SK-N-SH treated with all-trans-retinoic acid at 6 μM for 48 hours (cell line): ENCODE results near the gene MAPK8.

Source experiments
- ATAC-seq: fragments of 200-7000 bp; cut with Tn5 transposase; 3 replicates; pipeline ENCODE4 v1.9.1; 2020; ENCODE audit warnings: mild to moderate bottlenecking, moderate library complexity
- ARNTL ChIP-seq: fragments of 450-650 bp; formaldehyde crosslinking; IDR thresholded peaks from 2 replicates; pipeline ENCODE4 v1.5.0; 2020; ENCODE audit warnings: low read depth, mild to moderate bottlenecking, moderate library complexity, borderline replicate concordance
- BACH2 ChIP-seq: fragments of 250-450 bp; sonication (Bioruptor Pico); IDR thresholded peaks from 2 replicates; pipeline ENCODE4 v1.9.0; 2021; ENCODE audit warnings: mild to moderate bottlenecking, borderline replicate concordance
- CSDC2 ChIP-seq: fragments of 250-450 bp; sonication (Bioruptor Pico); IDR thresholded peaks from 2 replicates; pipeline ENCODE4 v1.5.0; 2020; ENCODE audit warnings: mild to moderate bottlenecking, moderate library complexity
- ESRRG ChIP-seq: fragments of 250-450 bp; sonication (Bioruptor Pico); IDR thresholded peaks from 2 replicates; pipeline ENCODE4 v1.6.1; 2021; ENCODE audit warnings: mild to moderate bottlenecking
- GLIS3 ChIP-seq: fragments of 250-450 bp; sonication (Bioruptor Pico); IDR thresholded peaks from 2 replicates; pipeline ENCODE4 v1.5.0; 2020; ENCODE audit warnings: mild to moderate bottlenecking, moderate library complexity
- ISL1 ChIP-seq: fragments of 250-450 bp; sonication (Bioruptor Pico); IDR thresholded peaks from 2 replicates; pipeline ENCODE4 v2.1.2; 2022; ENCODE audit warnings: mild to moderate bottlenecking, moderate library complexity
- OSR1 ChIP-seq: fragments of 250-450 bp; sonication (Bioruptor Pico); IDR thresholded peaks from 2 replicates; pipeline ENCODE4 v1.8.0; 2022; ENCODE audit warnings: moderate library complexity, mild to moderate bottlenecking, inconsistent platforms
- PPARA ChIP-seq: fragments of 250-450 bp; sonication (Bioruptor Pico); IDR thresholded peaks from 2 replicates; pipeline ENCODE4 v1.5.0; 2020; ENCODE audit warnings: mild to moderate bottlenecking, borderline replicate concordance
- RARB ChIP-seq: fragments of 250-450 bp; sonication (Bioruptor Pico); IDR thresholded peaks from 2 replicates; pipeline ENCODE4 v1.8.0; 2021; ENCODE audit warnings: mild to moderate bottlenecking, moderate library complexity
- SNAI2 ChIP-seq: fragments of 250-450 bp; sonication (Bioruptor Pico); IDR thresholded peaks from 2 replicates; pipeline ENCODE4 v1.5.0; 2020; ENCODE audit warnings: mild to moderate bottlenecking, moderate library complexity
- TCF4 ChIP-seq: fragments of 250-450 bp; sonication (Bioruptor Pico); IDR thresholded peaks from 2 replicates; pipeline ENCODE4 v1.8.0; 2021; ENCODE audit warnings: mild to moderate bottlenecking, moderate library complexity, borderline replicate concordance
- TOX ChIP-seq: fragments of 250-450 bp; sonication (Bioruptor Pico); IDR thresholded peaks from 2 replicates; pipeline ENCODE4 v1.8.0; 2021; ENCODE audit warnings: mild to moderate bottlenecking, moderate library complexity, borderline replicate concordance
- ZC3H10 ChIP-seq: fragments of 250-450 bp; sonication (Bioruptor Pico); IDR thresholded peaks from 2 replicates; pipeline ENCODE4 v1.5.1; 2021; ENCODE audit warnings: mild to moderate bottlenecking, moderate library complexity
- ZFP3 ChIP-seq: fragments of 250-450 bp; sonication (Bioruptor Pico); IDR thresholded peaks from 2 replicates; pipeline ENCODE4 v1.5.0; 2020; ENCODE audit warnings: mild to moderate bottlenecking, moderate library complexity
- ZFP30 ChIP-seq: fragments of 450-650 bp; formaldehyde crosslinking; IDR thresholded peaks from 2 replicates; pipeline ENCODE4 v1.5.0; 2022; ENCODE audit warnings: mild to moderate bottlenecking, moderate library complexity
- ZNF565 ChIP-seq: fragments of 450-650 bp; formaldehyde crosslinking; conservative IDR thresholded peaks from 2 replicates; pipeline ENCODE4 v1.5.0; 2020; ENCODE audit warnings: low read depth, mild to moderate bottlenecking, moderate library complexity
- ZNF70 ChIP-seq: fragments of 450-650 bp; formaldehyde crosslinking; IDR thresholded peaks from 2 replicates; pipeline ENCODE4 v1.5.0; 2020; ENCODE audit warnings: mild to moderate bottlenecking, moderate library complexity
- ZNF8 ChIP-seq: fragments of 450-650 bp; formaldehyde crosslinking; IDR thresholded peaks from 2 replicates; pipeline ENCODE4 v1.5.0; 2020; ENCODE audit warnings: mild to moderate bottlenecking, moderate library complexity
- TF ChIP-seq, protein P1 (sequence below): fragments of 250-450 bp; sonication (Bioruptor Pico); IDR thresholded peaks from 2 replicates; pipeline ENCODE4 v1.5.1; 2020; ENCODE audit warnings: low read depth, mild to moderate bottlenecking, moderate library complexity
- TF ChIP-seq, protein P2 (sequence below): fragments of 250-450 bp; sonication (Bioruptor Pico); IDR thresholded peaks from 2 replicates; pipeline ENCODE4 v1.5.0; 2020; ENCODE audit warnings: mild to moderate bottlenecking, moderate library complexity
- TF ChIP-seq, protein P3 (sequence below): fragments of 250-450 bp; sonication (Bioruptor Pico); IDR thresholded peaks from 2 replicates; pipeline ENCODE4 v1.8.0; 2021; ENCODE audit warnings: low read depth, mild to moderate bottlenecking, moderate library complexity, borderline replicate concordance
- TF ChIP-seq, protein P4 (sequence below): fragments of 250-450 bp; sonication (Bioruptor Pico); IDR thresholded peaks from 2 replicates; pipeline ENCODE4 v1.8.0; 2020; ENCODE audit warnings: mild to moderate bottlenecking, moderate library complexity, borderline replicate concordance

Gene MAPK8

DNA sequence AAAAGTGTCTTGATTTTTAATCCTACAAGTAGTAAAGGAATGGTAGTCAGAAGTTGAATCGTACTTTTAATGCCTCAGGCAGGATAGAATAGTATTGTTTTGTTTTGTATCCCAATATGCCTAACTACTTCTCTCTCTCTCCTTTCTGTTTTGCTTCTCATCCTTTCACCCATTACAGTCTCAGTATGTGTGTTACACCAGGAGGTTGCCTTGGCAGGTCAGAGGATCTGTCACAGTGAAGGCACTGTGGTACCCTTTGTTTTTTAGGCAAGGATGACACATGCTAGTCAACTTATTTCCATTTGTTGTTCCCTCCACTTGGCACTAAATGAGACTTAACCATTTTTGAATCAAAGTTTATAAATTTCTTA lies 94.4 kb downstream of the MAPK8 start:
- ATAC-seq = no peak
- TF ChIP-seq ZFP3 (CRISPR knock-in tag) (no peak), ZNF70 (no peak), ESRRG (CRISPR knock-in tag) (no peak), ZNF8 (no peak), BACH2 (no peak), CSDC2 (CRISPR knock-in tag) (no peak), OSR1 (CRISPR knock-in tag) (no peak), PPARA (CRISPR knock-in tag) (no peak), SNAI2 (CRISPR knock-in tag) (no peak), GLIS3 (CRISPR knock-in tag) (no peak), ARNTL (no peak), TCF4 (CRISPR knock-in tag) (no peak)
- TF ChIP-seq, protein P1, sequence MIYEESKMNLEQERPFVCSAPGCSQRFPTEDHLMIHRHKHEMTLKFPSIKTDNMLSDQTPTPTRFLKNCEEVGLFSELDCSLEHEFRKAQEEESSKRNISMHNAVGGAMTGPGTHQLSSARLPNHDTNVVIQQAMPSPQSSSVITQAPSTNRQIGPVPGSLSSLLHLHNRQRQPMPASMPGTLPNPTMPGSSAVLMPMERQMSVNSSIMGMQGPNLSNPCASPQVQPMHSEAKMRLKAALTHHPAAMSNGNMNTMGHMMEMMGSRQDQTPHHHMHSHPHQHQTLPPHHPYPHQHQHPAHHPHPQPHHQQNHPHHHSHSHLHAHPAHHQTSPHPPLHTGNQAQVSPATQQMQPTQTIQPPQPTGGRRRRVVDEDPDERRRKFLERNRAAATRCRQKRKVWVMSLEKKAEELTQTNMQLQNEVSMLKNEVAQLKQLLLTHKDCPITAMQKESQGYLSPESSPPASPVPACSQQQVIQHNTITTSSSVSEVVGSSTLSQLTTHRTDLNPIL (CRISPR knock-in tag) = no peak
- TF ChIP-seq, protein P2, sequence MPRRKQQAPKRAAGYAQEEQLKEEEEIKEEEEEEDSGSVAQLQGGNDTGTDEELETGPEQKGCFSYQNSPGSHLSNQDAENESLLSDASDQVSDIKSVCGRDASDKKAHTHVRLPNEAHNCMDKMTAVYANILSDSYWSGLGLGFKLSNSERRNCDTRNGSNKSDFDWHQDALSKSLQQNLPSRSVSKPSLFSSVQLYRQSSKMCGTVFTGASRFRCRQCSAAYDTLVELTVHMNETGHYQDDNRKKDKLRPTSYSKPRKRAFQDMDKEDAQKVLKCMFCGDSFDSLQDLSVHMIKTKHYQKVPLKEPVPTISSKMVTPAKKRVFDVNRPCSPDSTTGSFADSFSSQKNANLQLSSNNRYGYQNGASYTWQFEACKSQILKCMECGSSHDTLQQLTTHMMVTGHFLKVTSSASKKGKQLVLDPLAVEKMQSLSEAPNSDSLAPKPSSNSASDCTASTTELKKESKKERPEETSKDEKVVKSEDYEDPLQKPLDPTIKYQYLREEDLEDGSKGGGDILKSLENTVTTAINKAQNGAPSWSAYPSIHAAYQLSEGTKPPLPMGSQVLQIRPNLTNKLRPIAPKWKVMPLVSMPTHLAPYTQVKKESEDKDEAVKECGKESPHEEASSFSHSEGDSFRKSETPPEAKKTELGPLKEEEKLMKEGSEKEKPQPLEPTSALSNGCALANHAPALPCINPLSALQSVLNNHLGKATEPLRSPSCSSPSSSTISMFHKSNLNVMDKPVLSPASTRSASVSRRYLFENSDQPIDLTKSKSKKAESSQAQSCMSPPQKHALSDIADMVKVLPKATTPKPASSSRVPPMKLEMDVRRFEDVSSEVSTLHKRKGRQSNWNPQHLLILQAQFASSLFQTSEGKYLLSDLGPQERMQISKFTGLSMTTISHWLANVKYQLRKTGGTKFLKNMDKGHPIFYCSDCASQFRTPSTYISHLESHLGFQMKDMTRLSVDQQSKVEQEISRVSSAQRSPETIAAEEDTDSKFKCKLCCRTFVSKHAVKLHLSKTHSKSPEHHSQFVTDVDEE (CRISPR knock-in tag) = no peak
- TF ChIP-seq, all 23 proteins: peak for 0

DNA sequence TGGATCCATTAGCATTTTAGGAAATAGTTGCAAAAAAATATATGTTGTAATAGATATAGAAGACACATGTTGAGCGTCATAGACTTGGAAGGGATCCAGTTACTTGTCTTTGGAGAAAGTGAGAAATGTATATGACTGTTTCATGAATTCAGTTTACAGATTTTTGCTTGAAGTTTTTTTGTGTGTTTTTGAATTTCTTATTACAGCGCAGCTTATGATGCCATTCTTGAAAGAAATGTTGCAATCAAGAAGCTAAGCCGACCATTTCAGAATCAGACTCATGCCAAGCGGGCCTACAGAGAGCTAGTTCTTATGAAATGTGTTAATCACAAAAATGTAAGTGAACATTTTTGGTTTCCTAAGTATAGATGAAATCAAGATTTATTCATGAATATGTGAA lies 98.2 kb downstream of the MAPK8 start:
- no peak for TF ChIP-seq ZFP30 (CRISPR knock-in tag)
- TF ChIP-seq PPARA (CRISPR knock-in tag) = no peak
- TF ChIP-seq, protein P3, sequence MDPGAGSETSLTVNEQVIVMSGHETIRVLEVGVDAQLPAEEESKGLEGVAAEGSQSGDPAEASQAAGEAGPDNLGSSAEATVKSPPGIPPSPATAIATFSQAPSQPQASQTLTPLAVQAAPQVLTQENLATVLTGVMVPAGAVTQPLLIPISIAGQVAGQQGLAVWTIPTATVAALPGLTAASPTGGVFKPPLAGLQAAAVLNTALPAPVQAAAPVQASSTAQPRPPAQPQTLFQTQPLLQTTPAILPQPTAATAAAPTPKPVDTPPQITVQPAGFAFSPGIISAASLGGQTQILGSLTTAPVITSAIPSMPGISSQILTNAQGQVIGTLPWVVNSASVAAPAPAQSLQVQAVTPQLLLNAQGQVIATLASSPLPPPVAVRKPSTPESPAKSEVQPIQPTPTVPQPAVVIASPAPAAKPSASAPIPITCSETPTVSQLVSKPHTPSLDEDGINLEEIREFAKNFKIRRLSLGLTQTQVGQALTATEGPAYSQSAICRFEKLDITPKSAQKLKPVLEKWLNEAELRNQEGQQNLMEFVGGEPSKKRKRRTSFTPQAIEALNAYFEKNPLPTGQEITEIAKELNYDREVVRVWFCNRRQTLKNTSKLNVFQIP (CRISPR knock-in tag) = no peak
- TF ChIP-seq SNAI2 (CRISPR knock-in tag) = no peak
- TF ChIP-seq ISL1 (CRISPR knock-in tag) = no peak
- TF ChIP-seq, protein P1 (CRISPR knock-in tag) = no peak
- TF ChIP-seq OSR1 (CRISPR knock-in tag) = no peak
- TF ChIP-seq, protein P4, sequence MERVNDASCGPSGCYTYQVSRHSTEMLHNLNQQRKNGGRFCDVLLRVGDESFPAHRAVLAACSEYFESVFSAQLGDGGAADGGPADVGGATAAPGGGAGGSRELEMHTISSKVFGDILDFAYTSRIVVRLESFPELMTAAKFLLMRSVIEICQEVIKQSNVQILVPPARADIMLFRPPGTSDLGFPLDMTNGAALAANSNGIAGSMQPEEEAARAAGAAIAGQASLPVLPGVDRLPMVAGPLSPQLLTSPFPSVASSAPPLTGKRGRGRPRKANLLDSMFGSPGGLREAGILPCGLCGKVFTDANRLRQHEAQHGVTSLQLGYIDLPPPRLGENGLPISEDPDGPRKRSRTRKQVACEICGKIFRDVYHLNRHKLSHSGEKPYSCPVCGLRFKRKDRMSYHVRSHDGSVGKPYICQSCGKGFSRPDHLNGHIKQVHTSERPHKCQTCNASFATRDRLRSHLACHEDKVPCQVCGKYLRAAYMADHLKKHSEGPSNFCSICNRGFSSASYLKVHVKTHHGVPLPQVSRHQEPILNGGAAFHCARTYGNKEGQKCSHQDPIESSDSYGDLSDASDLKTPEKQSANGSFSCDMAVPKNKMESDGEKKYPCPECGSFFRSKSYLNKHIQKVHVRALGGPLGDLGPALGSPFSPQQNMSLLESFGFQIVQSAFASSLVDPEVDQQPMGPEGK (CRISPR knock-in tag) = no peak
- no peak for TF ChIP-seq ARNTL
- TF ChIP-seq RARB (CRISPR knock-in tag) = no peak
- TF ChIP-seq TCF4 (CRISPR knock-in tag) = no peak
- no peak for TF ChIP-seq ZNF565 (CRISPR knock-in tag)
- TF ChIP-seq GLIS3 (CRISPR knock-in tag) = no peak
- no peak for ATAC-seq

DNA sequence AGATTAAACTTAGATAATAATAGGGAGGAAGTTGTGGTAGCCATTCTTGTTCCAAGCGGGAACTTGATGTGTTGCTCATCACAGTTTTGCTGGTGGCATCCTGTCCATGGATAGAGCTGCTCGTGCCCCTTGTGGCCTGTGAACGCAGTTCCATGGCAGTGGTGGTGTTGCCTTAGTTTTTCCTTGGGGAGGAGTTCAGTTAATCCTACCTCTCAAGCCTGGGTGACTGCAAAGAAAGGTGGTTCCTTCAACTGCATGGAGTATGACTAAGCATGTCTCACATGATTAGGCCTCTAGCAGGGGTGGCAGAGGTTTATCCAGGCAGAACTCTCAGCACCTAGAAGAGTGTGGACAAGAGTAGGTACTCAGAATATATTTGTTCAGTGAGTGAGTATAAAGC lies 99.7 kb downstream of the MAPK8 start:
- no peak for TF ChIP-seq TOX (CRISPR knock-in tag)
- TF ChIP-seq BACH2 = no peak
- no peak for TF ChIP-seq TCF4 (CRISPR knock-in tag)
- no peak for TF ChIP-seq GLIS3 (CRISPR knock-in tag)
- no peak for TF ChIP-seq RARB (CRISPR knock-in tag)
- TF ChIP-seq ZFP3 (CRISPR knock-in tag) = no peak
- TF ChIP-seq ISL1 (CRISPR knock-in tag) = no peak
- no peak for TF ChIP-seq SNAI2 (CRISPR knock-in tag)
- TF ChIP-seq PPARA (CRISPR knock-in tag) = no peak
- no peak for TF ChIP-seq ESRRG (CRISPR knock-in tag)
- TF ChIP-seq, protein P4 (CRISPR knock-in tag) = no peak
- TF ChIP-seq OSR1 (CRISPR knock-in tag) = no peak
- no peak for TF ChIP-seq ZNF565 (CRISPR knock-in tag)
- TF ChIP-seq ZC3H10 = no peak
- ATAC-seq = 0 out of 3 replicates have a peak, but pooled peaks have one; percentile 24
